Panc1 (cell line): Measurements from ENCODE around the gene OR10D3.

Source experiments
- CTCF ChIP-seq: fragments of 450-650 bp; IDR thresholded peaks from 2 replicates; pipeline ENCODE4 v1.5.1; 2017; ENCODE audit warnings: mild to moderate bottlenecking
- POLR2AphosphoS5 ChIP-seq: IDR thresholded peaks from 2 replicates; pipeline ENCODE4 v1.6.1; 2012; ENCODE audit warnings: mild to moderate bottlenecking, low read depth, low read length, moderate library complexity
- TCF7L2 ChIP-seq: IDR thresholded peaks from 2 replicates; pipeline ENCODE4 v1.6.1; 2011; ENCODE audit warnings: mild to moderate bottlenecking, low read depth, low read length, inconsistent platforms

- no peak for TF ChIP-seq TCF7L2
- no peak for TF ChIP-seq CTCF
- TF ChIP-seq POLR2AphosphoS5, result no peak
These were observed 40.1 kb upstream of the OR10D3 start for GRCh38 chr11:124143034-124143433.
